ENCODE measurements around the gene LAIR2. TPM values are rescaled to one million over a fixed set of nuclear protein-coding genes. Genes with fewer than 3 reads are reported as not detected.
A peak's percentile ranks its signal among the peaks of the same experiment; 100 is the strongest.

Gene LAIR2
- total and polyA plus RNA-seq, 2 of the 13 experiments (the other 11 are each of a cell fraction or from before 2014, with no cell fraction given) = 1.3 to 1.9 TPM

GRCh38 chr19:54470991-54471782 is 31.4 kb upstream of the LAIR2 start:
- Histone ChIP-seq H3K4me3 (replicated peaks in 1 of 3; ENCODE audit: insufficient read depth in 1 of 3, low read depth in 2 of 3, low read length in 3 of 3) (peak overlapping the region; percentile 25 to 59 (median 39); a peak in 4 of 6 replicates), H3K9ac (ENCODE audit: insufficient read depth, low read depth, low read length) (peak overlapping the region; percentile 40; the same call in 1 of the 2 replicates), H3K36me3 (replicated peaks in 1 of 2; ENCODE audit: control insufficient read depth in 1 of 2, insufficient read depth in 2 of 2, low read length in 2 of 2) (no peaks in the 10 kb centered on the region), H3K4me1 (ENCODE audit: insufficient read depth, low read length) (peaks cover 19% of the 10 kb centered on the region), H3K4me2 (ENCODE audit: low read depth, low read length) (peak overlapping the region; percentile 61), H3K79me2 (ENCODE audit: insufficient read depth, low read length) (no peaks in the 10 kb centered on the region), H4K20me1 (ENCODE audit: insufficient read depth, low read length) (no peaks in the 10 kb centered on the region), H2AFZ (ENCODE audit: low read length) (no peak overlapping the region), H3K9me3 (ENCODE audit: low read length) (no peaks in the 10 kb centered on the region), H3K27ac (ENCODE audit: extremely low read length, insufficient read depth, low read length) (no peak overlapping the region), H3K27me3 (ENCODE audit: control insufficient read depth in 1 of 2, insufficient read depth in 2 of 2, low read length in 2 of 2) (no peaks in the 10 kb centered on the region; a peak in 1 of 5 replicates)
- no TSS peak for BruUV-seq (replicated peaks)
- in situ Hi-C loops (cut with HindIII; ENCODE audit: extremely low pct_ligation_motif_present, low pct_unique_long_range_greater_than_20kb) (loop anchor here (10.0 kb wide), 1 partner anchor 204 kb away; no protein-coding TSS in a partner anchor), intact Hi-C loops (cut with micrococcal nuclease; ENCODE audit: unreplicated experiment) (no loop called here)
- peak; percentile 36 for ATAC-seq
- DNase-seq (ENCODE audit: low spot score) = no peak
- ChIA-PET POLR2A (no interaction called here), CTCF (ENCODE audit: low intra/inter-chr PET ratio, low total read pairs) (no interaction called here)
- no peak for TF ChIP-seq NFE2 (CRISPR knock-in tag; IDR thresholded peaks at IDR 0.05)
- no peak for TF ChIP-seq FOXK2 (IDR thresholded peaks at IDR 0.05)
- no peak for TF ChIP-seq CHD2 (IDR thresholded peaks at IDR 0.05; ENCODE audit: low read depth, low read length)
- no peak for TF ChIP-seq YY1 (IDR thresholded peaks at IDR 0.05; ENCODE audit: insufficient read depth, insufficient replicate concordance, low read depth, low read length)
- peak; percentile 51 for TF ChIP-seq MAX (IDR thresholded peaks at IDR 0.05)
- no peak for TF ChIP-seq GPN1 (CRISPR knock-in tag; IDR thresholded peaks at IDR 0.05; ENCODE audit: borderline replicate concordance)
- 0 out of 2 replicates have a peak, but pooled peaks have one; percentile 30 for TF ChIP-seq IRF9 (CRISPR knock-in tag; IDR thresholded peaks at IDR 0.05; ENCODE audit: borderline replicate concordance)
- no peak for TF ChIP-seq ZNF143 (CRISPR knock-in tag; IDR thresholded peaks at IDR 0.05)
- TF ChIP-seq CBX2 (IDR thresholded peaks at IDR 0.05; ENCODE audit: low read depth, low read length) = no peak
- TF ChIP-seq CBX2 (CRISPR knock-in tag; IDR thresholded peaks at IDR 0.05; ENCODE audit: low read depth) = no peak
- 0 out of 2 replicates have a peak, but pooled peaks have one; percentile 24 for TF ChIP-seq MTA1 (CRISPR knock-in tag; IDR thresholded peaks at IDR 0.05; ENCODE audit: borderline replicate concordance)
- no peak for TF ChIP-seq ZNF782 (CRISPR knock-in tag; IDR thresholded peaks at IDR 0.05; ENCODE audit: borderline replicate concordance)
- TF ChIP-seq ZNF687 (CRISPR knock-in tag; IDR thresholded peaks at IDR 0.05) = peak; percentile 53
- TF ChIP-seq IKZF1 (IDR thresholded peaks at IDR 0.05) = no peak
- no peak for TF ChIP-seq ELF1 (CRISPR knock-in tag; IDR thresholded peaks at IDR 0.05)
- 0 out of 2 replicates have a peak, but pooled peaks have one; percentile 34 for TF ChIP-seq HNRNPL (IDR thresholded peaks at IDR 0.05; ENCODE audit: low read depth, low read length)
- peak; percentile 56; the same call in 1 of the 2 replicates for TF ChIP-seq RBFOX2 (IDR thresholded peaks at IDR 0.05; ENCODE audit: low read depth, low read length)
- no peak for TF ChIP-seq ZMYM4 (CRISPR knock-in tag; IDR thresholded peaks at IDR 0.05)
- TF ChIP-seq ZEB1 (IDR thresholded peaks at IDR 0.05; ENCODE audit: insufficient replicate concordance, low read depth) = no peak
- peak; percentile 24; the same call in 1 of the 2 replicates for TF ChIP-seq GABPB1 (CRISPR knock-in tag; IDR thresholded peaks at IDR 0.05)
- TF ChIP-seq PHF8 (CRISPR knock-in tag; IDR thresholded peaks at IDR 0.05) = 0 out of 2 replicates have a peak, but pooled peaks have one; percentile 13
- 55% methylated on average over 18 of the region's 60 CpGs for WGBS (ENCODE audit: low lambda C conversion rate)
- no peak for FAIRE-seq
